Body of pancreas (tissue), 4 donors: ENCODE measurements around the gene MINK1. TPM values are rescaled to one million over a fixed set of nuclear protein-coding genes. Genes with fewer than 3 reads are reported as not detected.

Experiments
- ATAC-seq: fragments of 150-250 bp; one replicate; pipeline ENCODE4 v1.9.1; 2016
- DNase-seq, 4 donors: peaks; one replicate each; pipeline ENCODE4 v3.0.0-alpha.2; 2019
- H3K27ac ChIP-seq, 4 donors: fragments of 200-600 bp; sonication (generic); 1 replicate in 3 of 4; 2 replicates in 1 of 4; pipeline versions ENCODE4 v1.5.1 to v1.6.1; 2016 to 2019; ENCODE audit warnings: mild to moderate bottlenecking in 1 of 4, mixed read lengths in 1 of 4, moderate library complexity in 1 of 4
- H3K27me3 ChIP-seq, 2 donors: fragments of 200-600 bp; sonication (generic); one replicate each; pipeline ENCODE4 v1.6.0; 2016; ENCODE audit warnings: mild to moderate bottlenecking in 1 of 2
- H3K36me3 ChIP-seq, 2 donors: fragments of 200-600 bp; sonication (generic); replicated peaks in 1 of 2; 2 replicates each; pipeline ENCODE4 v1.5.1; 2016; ENCODE audit warnings: low read depth in 2 of 2; ENCODE audit not compliant: insufficient read depth in 1 of 2
- H3K4me1 ChIP-seq: fragments of 200-600 bp; sonication (generic); one replicate; pipeline ENCODE4 v1.6.0; 2016
- H3K4me3 ChIP-seq, 2 donors: fragments of 200-600 bp; sonication (generic); 1 replicate in 1 of 2; 2 replicates in 1 of 2; pipeline ENCODE4 v1.5.1; 2016 to 2019
- H3K9me3 ChIP-seq, 3 donors: fragments of 200-600 bp; sonication (generic); 1 replicate in 2 of 3; 2 replicates in 1 of 3; pipeline ENCODE4 v1.5.1; 2016
- POLR2A ChIP-seq, 3 donors: fragments of 450-650 bp; IDR thresholded peaks; one replicate each; pipeline ENCODE4 v1.6.1; 2016; ENCODE audit warnings: antibody characterized with exemption in 3 of 3, mild to moderate bottlenecking in 2 of 3
- WGBS, 2 donors: methylation state at CpG; one replicate each; pipeline ENCODE4 v1.1.5; 2017; 5-methylcytosine and 5-hydroxymethylcytosine counted together
- intact Hi-C: fragments of 100-400 bp; cut with DNase I; formaldehyde crosslinking; loops from one replicate; pipeline ENCODE4 v1.15.1; 2023
- total RNA-seq, 2 donors: library from RNA; depleted of rRNA; stranded (reverse); fragments of >200 nt; gene quantifications; one replicate each; pipeline ENCODE4 v1.1.0, GENCODE V29; 2016
- TF ChIP-seq, protein P1 (sequence below), 7 experiments: fragments of 450-650 bp in 4 of 7; fragments of 200-600 bp in 3 of 7; sonication (generic) in 3 of 7; IDR thresholded peaks; one replicate each; pipeline ENCODE4 v1.5.1; 2016 to 2019; ENCODE audit warnings: antibody characterized with exemption in 7 of 7

The MINK1 gene
- total RNA-seq, 2 donors from 2014 or later: 32.7 to 66.6 TPM

DNA sequence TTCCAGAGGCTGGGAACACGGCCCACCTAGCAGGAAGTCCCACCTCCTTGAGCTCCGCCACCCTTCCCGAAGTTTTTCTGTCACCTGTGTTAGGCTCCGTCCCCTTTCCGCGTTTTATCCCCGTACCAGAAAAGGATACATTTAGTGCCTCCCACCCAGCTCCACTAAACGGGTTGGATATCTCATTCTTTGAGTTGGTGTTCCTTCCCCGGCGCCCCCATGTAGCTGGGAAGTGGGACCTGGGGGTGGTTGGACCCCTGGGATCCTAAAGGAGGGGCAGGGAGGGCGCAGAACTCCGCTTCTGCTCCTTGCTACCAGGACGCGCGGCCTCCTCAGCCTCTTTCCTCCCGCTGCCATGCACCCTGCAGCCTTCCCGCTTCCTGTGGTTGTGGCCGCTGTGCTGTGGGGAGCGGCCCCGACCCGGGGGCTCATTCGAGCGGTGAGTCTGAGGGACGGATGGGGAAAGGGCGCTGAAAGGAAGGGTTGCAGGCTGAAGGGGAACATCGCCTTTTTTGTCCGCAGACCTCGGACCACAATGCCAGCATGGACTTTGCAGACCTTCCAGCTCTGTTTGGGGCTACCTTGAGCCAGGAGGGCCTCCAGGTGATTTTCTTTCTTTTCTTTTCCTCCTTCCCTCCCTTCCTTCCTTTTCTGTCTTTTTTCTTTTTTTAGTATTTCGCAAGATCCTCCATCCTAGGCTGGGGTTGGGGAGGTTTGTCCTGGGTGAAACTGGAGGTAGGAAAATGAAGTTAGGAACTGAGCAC, 107.6 kb downstream of the MINK1 start:
- peak; percentile 83 to 92 (median 90) for DNase-seq
- Histone ChIP-seq H3K36me3 (peaks cover 0 to 13% of the 10 kb centered on the region in 2 donors), H3K27ac (peak overlapping the region; percentile 82 to 94 (median 91)), H3K27me3 (no peaks in the 10 kb centered on the region), H3K4me1 (peaks cover 36% of the 10 kb centered on the region), H3K9me3 (no peaks in the 10 kb centered on the region), H3K4me3 (peak overlapping the region; percentile 78 to 92)
- peak in 1 of 3 donors; percentile 14 for TF ChIP-seq POLR2A (IDR thresholded peaks at IDR 0.05)
- TF ChIP-seq, protein P1, sequence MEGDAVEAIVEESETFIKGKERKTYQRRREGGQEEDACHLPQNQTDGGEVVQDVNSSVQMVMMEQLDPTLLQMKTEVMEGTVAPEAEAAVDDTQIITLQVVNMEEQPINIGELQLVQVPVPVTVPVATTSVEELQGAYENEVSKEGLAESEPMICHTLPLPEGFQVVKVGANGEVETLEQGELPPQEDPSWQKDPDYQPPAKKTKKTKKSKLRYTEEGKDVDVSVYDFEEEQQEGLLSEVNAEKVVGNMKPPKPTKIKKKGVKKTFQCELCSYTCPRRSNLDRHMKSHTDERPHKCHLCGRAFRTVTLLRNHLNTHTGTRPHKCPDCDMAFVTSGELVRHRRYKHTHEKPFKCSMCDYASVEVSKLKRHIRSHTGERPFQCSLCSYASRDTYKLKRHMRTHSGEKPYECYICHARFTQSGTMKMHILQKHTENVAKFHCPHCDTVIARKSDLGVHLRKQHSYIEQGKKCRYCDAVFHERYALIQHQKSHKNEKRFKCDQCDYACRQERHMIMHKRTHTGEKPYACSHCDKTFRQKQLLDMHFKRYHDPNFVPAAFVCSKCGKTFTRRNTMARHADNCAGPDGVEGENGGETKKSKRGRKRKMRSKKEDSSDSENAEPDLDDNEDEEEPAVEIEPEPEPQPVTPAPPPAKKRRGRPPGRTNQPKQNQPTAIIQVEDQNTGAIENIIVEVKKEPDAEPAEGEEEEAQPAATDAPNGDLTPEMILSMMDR (IDR thresholded peaks at IDR 0.05): no peak
- 0 to 2% methylated on average over 23 to 29 of the region's 29 CpGs for WGBS, 2 donors
- ATAC-seq: peak; percentile 74
- intact Hi-C loops: no loop called here

DNA sequence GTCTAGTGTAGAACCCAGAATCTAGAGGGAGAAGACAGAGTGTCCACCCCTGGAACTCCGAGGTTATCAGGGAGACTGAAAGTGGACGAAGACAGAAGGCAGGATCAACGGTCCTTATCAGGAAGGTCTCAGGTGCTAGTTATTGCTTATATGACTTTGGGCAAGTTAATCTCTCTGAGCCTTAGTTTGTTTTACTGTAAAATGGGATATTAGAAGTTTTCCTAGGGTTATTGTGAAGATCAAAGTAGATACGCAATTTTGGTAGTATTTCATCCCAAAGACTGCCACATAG, 108.1 kb downstream of the MINK1 start:
- H3K27me3 ChIP-seq: no peaks in the 10 kb centered on the region
- H3K4me1 ChIP-seq: peaks cover 41% of the 10 kb centered on the region
- TF ChIP-seq, protein P1 (IDR thresholded peaks at IDR 0.05): no peak
- no peak for TF ChIP-seq POLR2A (IDR thresholded peaks at IDR 0.05)
- DNase-seq (no peak), ATAC-seq (no peak)
- H3K36me3 ChIP-seq: peaks cover 0 to 13% of the 10 kb centered on the region in 2 donors
- no peaks in the 10 kb centered on the region for H3K9me3 ChIP-seq
- intact Hi-C loops: no loop called here
- WGBS, 2 donors: 14 to 20% methylated on average over 4 of the region's 4 CpGs
- peak overlapping the region; percentile 78 to 92 for H3K4me3 ChIP-seq
- H3K27ac ChIP-seq: peak overlapping the region in 3 of 4 donors; percentile 90 to 94 (median 92)

DNA sequence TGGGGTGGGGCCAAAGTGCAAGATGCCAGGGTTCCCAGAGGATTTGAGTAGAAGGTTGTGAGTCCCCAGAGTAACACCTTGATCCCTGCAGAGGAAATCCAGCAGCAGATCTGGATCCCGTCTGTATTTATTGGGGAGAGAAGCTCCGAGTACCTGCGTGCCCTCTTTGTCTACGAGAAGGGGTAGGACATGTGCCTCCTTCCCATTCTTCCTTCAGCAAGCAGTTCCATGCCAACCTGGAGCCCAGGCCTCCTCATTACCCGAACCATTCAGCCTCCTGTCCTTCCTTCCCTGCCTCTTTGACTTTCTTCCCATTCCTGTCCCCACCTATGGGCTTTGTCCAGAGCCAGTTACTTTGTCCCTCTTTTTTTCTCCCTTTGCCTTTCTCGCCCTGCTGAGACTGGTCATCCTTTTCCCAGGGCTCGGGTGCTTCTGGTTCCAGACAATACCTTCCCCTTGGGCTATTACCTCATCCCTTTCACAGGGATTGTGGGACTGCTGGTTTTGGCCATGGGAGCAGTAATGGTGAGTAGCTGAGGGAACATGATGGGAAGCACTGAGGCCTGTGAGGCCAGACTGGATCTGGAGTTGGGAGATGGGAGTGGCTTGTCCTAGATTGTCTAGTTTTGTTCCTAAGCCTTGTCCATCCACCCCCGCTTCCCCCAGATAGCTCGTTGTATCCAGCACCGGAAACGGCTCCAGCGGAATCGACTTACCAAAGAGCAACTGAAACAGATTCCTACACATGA, 109.8 kb downstream of the MINK1 start:
- H3K4me1 ChIP-seq: peaks cover 50% of the 10 kb centered on the region

DNA sequence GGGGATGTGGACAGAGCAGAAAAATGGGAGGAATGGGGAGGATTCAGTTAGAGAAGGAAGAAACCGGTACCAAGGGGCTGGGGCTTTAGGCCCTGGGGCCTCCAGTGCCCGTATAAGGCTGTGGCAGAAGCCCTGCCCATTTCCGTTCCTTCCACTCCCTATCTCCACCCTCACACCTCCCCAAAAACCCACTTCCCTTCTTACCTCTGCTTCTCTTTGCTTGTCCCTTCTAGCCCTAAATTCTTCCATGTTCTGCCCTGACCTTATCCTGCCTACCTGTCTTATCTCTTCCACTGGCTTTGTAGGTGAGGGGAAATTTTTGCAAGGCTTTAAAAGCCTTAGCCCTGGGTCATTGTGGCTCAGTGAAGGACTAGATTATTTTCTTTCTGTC, 111.0 kb downstream of the MINK1 start:
- Histone ChIP-seq H3K4me1 (peaks cover 38% of the 10 kb centered on the region), H3K4me3 (no peak overlapping the region), H3K36me3 (peaks cover 0 to 4% of the 10 kb centered on the region in 2 donors), H3K27ac (peak overlapping the region in 2 of 4 donors; percentile 37 to 99), H3K9me3 (no peaks in the 10 kb centered on the region), H3K27me3 (no peaks in the 10 kb centered on the region)
- WGBS, 2 donors: 65 to 81% methylated on average over 3 of the region's 3 CpGs
- ATAC-seq: no peak
- TF ChIP-seq, protein P1 (IDR thresholded peaks at IDR 0.05): no peak
- peak in 1 of 3 donors; percentile 12 for TF ChIP-seq POLR2A (IDR thresholded peaks at IDR 0.05)
- no peak for DNase-seq
- intact Hi-C loops: no loop called here

More for the DNA sequence above, 109.8 kb downstream of the MINK1 start:
- TF ChIP-seq, protein P1 (IDR thresholded peaks at IDR 0.05): no peak
- TF ChIP-seq POLR2A (IDR thresholded peaks at IDR 0.05): no peak
- no peaks in the 10 kb centered on the region for H3K27me3 ChIP-seq
- WGBS, 2 donors: 77 to 82% methylated on average over 13 of the region's 13 CpGs
- intact Hi-C loops: no loop called here
- DNase-seq (no peak), ATAC-seq (no peak)
- H3K27ac ChIP-seq: no peak overlapping the region
- H3K36me3 ChIP-seq: peaks cover 0 to 7% of the 10 kb centered on the region in 2 donors
- no peak overlapping the region for H3K4me3 ChIP-seq
- H3K9me3 ChIP-seq: no peaks in the 10 kb centered on the region
